Activated gamma-delta T cell treated with Interleukin-2 at 50 U/mL for 16 hours (primary cell): ENCODE measurements around the gene ZNF816.
A peak's percentile ranks its signal among the peaks of the same experiment; 100 is the strongest.
"Not testable (repeated sequence)": the region's sequence is repeated elsewhere in the genome, so short reads cannot be mapped to it uniquely, and the experiment has no call there.

ENCODE experiments used
- DNase-seq: peaks from one replicate; pipeline ENCODE4 v3.0.0-alpha.2; 2020

The ZNF816 gene

DNA sequence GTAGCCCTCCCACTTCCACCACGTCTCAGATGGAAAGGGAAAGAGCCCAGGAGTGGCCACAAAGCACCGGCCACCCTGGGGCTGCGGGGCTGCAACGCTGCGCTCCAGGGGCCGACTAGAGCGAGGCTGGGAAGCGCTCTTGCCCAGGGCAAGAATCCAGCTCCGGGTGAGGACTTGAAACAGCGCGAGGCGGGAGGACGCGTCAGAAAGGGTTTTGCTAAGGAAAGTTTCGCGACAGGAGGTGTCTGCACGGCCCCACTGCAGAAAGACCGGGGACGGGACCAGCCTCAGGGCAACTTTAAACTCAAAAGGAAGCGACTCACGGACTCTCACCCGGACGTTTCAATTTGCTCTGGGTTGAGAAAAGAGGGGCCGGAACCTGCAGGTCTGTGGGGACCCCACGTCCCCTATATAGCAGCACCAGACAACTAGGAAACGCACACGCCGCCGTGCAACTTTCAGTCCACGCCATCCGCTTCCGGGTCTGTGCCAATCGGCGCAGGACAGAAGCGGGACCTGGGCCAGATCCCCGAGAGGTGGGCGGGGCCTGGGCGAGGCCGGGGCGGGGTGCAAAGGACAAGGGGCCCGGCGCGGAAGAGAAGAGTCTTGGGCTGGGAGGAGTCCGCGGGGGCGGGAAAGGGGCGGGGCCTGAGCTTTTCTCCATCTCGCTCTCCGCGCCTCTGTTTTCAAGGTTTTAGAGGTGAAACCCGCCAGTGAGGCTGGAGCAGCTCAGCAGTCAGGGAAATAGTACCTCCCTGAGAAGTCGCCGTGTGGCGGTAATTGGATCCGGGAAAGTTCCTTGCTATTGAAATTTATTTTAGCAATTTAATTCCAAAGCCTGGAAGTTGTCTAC is at the start of gene ZNF816:
Gene ZNF816, minus strand, starts transcription at position 488 of the 853 bp plus-strand sequence. CDS start 6,792 bp downstream, outside the sequence.
- DNase-seq = peak; percentile 100

- DNase-seq = no peak
These were observed 49.3 kb upstream of the ZNF816 start for GRCh38 chr19:53012006-53012405.

DNA sequence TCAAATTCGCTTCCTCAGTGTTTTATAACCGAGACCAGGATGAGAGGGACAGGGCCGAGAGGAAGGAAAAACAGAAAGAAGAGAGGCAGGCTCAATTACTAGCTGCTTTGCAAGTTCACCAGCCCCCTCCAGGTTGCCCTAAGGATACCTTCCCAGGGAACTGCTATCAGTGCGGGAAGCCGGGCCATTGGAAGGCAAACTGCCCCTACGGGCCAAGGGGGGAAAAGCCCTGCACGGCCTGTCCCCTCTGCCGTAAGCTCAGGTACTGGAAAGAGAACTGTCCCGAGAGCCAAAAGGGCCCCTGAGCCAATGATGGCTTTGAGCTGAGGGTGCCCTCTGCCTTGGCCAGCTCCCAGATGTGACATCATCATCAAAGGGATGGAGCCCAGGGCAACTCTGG is 47.8 kb upstream of the ZNF816 start:
- DNase-seq = no peak

DNA sequence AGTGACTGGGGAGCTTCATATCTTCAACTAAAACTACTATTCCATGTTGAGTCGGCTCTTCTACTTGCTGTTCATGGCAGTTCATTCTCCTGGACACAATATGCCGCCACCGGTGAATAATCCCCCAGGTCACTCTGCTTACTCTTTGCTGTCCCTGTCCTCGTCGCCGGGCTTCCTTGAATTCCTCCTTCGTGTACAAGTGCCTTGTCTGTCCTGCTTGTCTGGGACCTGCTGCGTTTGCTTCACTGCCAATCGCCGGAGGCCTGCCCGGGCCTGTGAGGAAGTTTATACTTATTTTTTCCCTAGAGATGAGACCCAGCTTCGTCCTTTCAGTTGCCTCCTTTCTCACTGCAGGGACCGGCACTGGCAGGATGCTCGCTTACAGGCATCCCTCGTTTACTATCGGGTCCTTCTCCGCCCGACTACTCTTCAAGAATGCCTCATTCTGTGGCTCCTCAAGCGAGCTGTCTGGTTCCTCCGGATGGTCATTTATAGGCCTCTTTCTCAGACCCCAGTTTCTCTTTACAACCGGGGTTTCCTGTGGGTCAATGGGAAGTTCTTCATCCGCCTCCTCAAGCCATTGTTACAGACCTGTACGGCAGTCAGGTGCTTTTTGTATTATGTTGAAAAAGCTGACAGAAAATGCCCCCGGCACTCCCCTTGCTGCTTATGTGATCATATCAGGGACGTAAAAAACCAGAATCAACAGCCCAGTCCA is 45.5 kb upstream of the ZNF816 start:
- DNase-seq = no peak

GRCh38 chr19:53007606-53008005 is 44.9 kb upstream of the ZNF816 start:
- DNase-seq = no peak

DNA sequence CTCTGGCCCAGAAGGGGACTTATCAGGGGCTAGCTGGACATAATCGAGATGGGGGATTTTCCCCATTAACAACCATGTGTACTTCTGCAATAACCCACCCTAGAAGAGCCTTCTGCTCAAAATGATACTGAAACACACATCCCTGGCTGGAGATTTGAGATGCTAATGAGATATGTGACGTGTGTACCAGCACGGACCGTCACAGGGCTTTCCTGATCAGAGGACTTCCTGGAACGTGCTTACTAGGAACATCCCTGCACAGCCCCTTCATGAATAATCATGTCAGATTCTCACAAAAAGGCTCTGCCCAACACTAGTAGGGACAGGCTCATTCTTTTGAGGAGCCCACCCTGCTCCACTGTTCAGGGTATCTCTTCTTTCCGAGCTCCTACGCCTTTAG is 44.5 kb upstream of the ZNF816 start:
- DNase-seq = no peak

- no peak for DNase-seq
These were observed 41.6 kb upstream of the ZNF816 start for GRCh38 chr19:53004242-53004641.

DNA sequence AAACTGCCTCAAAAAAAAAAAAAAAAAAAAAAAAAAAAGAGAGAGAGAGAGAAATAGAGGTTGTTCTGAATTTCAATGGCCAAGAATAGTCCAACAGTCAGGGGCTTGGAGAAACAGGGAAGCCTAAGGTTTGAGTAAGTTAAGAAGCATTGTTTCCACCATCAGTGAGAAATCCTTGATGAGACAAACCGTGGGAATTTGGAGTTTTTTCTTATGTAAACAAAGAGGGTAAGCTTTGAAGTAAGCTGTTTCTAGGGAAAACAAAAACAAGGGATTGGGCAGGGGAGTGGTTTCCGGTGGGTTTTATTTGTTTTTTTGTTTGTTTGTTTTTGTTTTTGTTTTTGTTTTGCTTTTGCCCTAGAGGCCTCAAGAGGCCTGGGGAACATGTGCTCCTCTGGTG is 39.8 kb upstream of the ZNF816 start:
- no peak for DNase-seq

GRCh38 chr19:52997975-52998374 is 35.3 kb upstream of the ZNF816 start:
- no peak for DNase-seq

GRCh38 chr19:52995711-52996110 is 33.0 kb upstream of the ZNF816 start:
- no peak for DNase-seq

DNA sequence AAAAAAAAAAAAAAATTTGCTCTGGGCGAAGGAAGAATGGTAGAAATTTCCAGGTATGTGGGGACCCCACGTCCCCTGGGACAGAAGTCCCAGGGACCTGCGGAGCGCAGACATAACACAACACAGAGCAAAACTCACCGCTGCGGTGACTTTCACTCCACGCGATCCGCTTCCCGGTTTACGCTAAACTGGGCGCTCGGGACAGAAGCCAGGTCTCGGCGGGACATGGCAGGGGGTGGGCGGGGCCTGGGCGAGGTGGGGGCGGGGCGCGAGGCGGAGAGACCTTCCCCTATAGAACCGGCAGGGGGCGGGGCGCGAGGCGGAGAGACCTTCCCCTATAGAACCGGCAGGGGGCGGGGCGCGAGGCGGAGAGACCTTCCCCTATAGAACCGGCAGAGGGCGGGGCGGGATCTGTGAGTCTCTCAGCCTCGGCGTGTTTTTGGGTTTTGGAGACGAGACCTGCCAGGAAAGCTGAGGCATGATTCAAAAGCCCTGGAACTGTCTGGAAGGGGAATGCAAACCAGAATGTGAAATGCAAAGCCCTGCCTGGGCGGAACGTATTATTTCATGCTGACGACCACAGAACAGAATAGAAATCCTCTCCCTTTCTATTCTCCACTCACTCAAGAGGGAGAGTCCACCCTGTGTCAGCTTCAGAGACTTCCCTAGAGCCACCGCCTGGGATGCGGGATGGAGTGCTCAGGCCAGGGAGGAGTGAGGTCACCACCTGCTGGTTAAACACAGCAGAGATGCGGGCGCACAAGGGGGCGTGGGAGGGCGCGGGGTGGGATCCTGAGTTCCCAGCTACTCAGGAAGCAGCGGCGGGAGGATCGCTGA is 30.9 kb upstream of the ZNF816 start:
- DNase-seq = peak; percentile 74

DNA sequence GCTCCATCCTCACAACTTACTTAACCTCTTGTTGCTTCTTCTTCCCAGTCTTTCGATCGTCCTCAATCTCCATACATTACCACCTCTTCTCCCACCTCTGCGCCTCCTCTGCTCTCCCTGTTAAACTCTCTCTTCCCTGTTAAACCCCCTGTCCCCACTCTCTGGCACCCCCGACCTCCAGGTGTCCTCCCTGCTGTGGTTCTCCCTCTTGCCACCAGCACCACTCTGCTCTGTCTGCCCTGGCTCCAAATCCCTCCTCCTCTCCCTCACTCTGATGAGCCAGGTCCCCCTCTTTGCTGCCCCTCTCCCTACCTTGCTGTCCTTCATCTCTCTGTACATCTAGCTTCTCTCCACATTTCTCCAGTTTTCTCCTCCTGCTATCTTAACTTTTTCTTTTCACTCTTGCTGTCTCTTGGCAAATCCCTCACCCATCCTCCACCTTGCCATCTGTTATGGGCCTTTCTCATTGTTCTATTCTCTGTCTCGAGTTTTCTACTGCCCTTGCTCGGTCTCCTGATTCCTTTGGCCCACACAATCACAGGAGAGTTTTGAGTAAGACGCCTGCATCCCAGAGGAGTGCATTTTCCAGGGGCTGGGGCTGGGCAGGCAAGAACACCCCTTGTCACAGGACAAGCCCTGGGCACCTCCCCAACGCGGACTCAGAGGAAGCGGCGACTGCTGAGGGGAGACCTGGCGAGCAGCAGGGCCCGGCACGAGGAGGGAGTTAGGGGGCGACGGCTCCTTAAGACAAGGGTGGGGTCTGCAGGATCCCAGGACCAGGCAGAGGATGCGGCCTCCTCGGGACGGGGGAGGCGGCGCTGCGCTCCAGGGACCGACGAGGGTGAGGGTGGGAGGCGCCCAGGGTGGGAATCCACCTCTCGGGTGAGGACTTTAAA is 29.7 kb upstream of the ZNF816 start:
- DNase-seq = no peak

DNA sequence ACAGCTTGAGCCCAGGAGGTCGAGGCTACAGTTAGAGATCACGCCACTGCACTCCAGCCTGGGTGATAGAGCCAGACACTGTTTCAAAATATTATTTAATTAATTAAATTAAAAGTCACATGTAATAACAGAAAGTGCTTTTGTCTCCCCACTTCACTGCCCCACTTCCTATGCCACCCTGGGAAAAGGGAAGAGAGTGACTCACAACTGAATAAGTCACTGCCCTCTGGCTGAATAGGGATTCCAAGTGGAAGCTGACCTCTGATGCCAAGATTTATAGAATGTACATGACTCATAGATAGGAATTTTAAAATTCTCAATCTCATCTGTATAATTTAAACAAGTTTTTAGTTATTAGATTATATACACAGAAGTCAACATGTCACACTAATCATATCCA is 28.8 kb upstream of the ZNF816 start:
- DNase-seq = no peak

DNA sequence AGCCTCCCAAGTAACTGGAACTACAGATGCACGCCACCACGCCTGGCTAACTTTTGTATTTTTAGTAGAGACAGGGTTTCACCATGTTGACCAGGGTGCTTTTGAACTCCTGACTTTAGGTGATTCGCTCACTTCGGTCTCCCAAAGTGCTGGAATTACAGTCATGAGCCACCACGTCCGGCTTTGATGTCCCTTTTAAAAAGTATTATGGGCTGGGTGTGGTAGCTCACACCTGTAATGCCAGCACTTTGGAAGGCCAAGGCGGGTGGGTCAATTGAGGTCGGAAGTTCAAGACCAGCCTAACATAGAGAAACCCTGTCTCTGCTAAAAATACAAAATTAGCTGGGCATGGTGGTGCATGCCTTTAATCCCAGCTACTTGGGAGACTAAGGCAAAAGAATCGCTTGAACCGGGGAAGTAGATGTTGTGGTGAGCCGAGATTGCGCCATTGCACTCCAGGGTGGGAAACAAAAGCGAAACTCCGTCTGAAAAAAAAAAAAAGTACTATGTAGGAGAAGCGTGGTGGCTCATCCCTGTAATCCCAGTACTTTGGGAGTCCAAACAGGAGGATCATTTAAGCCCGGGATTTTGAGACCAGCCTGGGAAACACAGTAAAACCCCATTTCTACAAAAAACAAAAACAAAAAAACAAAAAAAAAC is 28.2 kb upstream of the ZNF816 start:
- DNase-seq = no peak

GRCh38 chr19:52988506-52988905 is 25.8 kb upstream of the ZNF816 start:
- DNase-seq = no peak

- DNase-seq = no peak
These were observed 24.5 kb upstream of the ZNF816 start for GRCh38 chr19:52987221-52987620.

DNA sequence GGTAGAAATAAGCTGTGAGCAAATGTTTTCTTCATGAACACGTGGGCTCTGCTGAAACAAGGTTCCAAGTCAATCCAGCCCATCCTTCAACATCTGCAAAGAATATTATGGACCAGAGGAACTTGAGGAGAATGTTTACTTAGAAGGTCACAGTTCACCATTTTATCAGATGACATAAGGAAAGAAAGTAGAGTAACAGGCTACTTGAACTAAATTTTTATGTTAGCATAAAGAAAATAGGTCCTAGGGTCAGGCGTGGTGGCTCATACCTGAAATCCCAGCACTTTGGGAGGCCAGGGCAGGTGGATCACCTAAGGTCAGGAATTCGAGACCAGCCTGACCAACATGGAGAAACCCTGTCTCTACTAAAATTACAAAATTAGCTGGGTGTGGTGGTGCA is 20.5 kb upstream of the ZNF816 start:
- not testable (repeated sequence) for DNase-seq

DNA sequence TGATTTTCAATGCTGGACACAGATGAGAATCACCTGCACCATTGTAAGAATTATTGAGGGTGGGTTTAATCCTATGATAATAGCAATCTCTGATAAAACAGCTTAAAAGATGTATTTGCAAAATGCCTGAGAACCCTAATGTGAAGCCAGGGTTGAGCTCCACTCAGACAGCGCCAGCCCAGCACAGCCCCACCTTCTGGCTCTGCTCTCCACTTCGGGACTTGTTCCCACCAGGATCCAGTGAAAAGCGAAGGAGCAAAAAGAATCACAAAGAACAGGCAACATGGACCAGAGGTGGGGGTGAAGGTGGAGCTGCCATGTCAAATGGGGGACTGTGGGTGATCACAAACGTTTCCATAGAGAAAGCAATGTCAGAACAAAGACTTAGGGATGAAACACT is 18.6 kb upstream of the ZNF816 start:
- DNase-seq = no peak

GRCh38 chr19:52967772-52968171 is 5.1 kb upstream of the ZNF816 start:
- DNase-seq = no peak

DNA sequence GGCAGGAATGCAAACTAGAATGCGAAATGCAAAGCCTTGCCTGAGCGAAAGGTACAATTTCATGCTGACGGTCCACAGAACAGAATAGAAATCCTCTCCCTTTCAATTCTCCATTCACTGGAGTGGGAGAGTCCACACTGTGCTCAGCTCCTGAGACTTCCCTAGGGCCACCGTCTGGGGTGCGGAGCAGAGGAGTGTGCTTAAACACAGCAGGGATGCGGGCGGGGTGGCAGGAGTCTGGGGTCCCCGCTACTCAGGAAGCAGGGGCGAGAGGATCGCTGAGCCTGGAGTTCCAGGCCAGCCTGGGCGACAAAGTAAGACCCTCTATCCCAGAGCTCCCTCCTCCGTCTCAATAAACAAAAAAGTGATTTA is 552 bp upstream of the ZNF816 start:
- peak; percentile 6 for DNase-seq

DNA sequence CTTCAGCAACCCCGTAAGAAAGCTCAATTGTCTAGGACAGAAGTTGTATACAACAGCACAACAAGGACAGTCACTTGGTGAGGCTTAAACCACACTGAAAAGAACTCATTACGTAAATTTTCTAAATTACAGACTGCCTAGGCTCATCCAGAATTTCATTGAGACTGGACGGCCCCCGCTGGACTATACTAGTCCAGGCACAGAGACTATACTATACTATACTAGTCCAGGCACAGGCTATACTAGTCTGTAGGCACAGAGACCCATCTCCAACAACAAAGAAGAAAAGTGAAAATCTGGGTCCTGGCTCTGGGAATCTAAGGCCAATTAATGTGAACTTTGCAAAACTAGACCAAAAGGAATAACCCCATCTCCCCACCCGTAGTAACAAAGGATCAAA is 700 bp downstream of the ZNF816 start:
- no peak for DNase-seq
